Effector memory CD4-positive, alpha-beta T cell (primary cell): ENCODE data around the gene KIF1C.

Experiments
- DNase-seq, 3 donors: peaks; one replicate each; pipeline ENCODE4 v3.0.0-alpha.2; 2020
- H3K27ac ChIP-seq: 2 replicates; pipeline ENCODE4 v1.7.0; 2013; ENCODE audit warnings: mild to moderate bottlenecking, low read length, moderate library complexity; ENCODE audit not compliant: insufficient read depth, poor library complexity, severe bottlenecking
- H3K27me3 ChIP-seq: replicated peaks from 2 replicates; pipeline ENCODE4 v1.7.0; 2013; ENCODE audit warnings: mild to moderate bottlenecking, low read length; ENCODE audit not compliant: insufficient read depth, control insufficient read depth, poor library complexity, severe bottlenecking
- H3K36me3 ChIP-seq: 2 replicates; pipeline ENCODE4 v1.7.0; 2013; ENCODE audit warnings: mild to moderate bottlenecking, low read length, moderate library complexity; ENCODE audit not compliant: control insufficient read depth, insufficient read depth
- H3K4me1 ChIP-seq: 2 replicates; pipeline ENCODE4 v1.7.0; 2013; ENCODE audit warnings: low read length, mild to moderate bottlenecking; ENCODE audit not compliant: control insufficient read depth, insufficient read depth, poor library complexity, severe bottlenecking
- H3K4me3 ChIP-seq: 2 replicates; pipeline ENCODE4 v1.7.0; 2013; ENCODE audit warnings: low read length, low read depth, mild to moderate bottlenecking; ENCODE audit not compliant: insufficient read depth, poor library complexity, severe bottlenecking
- H3K9me3 ChIP-seq: 2 replicates; pipeline ENCODE4 v1.7.0; 2013; ENCODE audit warnings: mild to moderate bottlenecking, low read length, moderate library complexity; ENCODE audit not compliant: control insufficient read depth

The KIF1C gene

GRCh38 chr17:4980644-4981216, 17.0 kb upstream of the KIF1C start:
- H3K27me3 ChIP-seq: no peaks in the 10 kb centered on the region
- H3K4me3 ChIP-seq: no peak overlapping the region
- H3K27ac ChIP-seq: no peak overlapping the region
- peaks cover 49% of the 10 kb centered on the region for H3K36me3 ChIP-seq
- no peaks in the 10 kb centered on the region for H3K9me3 ChIP-seq
- H3K4me1 ChIP-seq: peaks cover under 1% of the 10 kb centered on the region
- peak in 1 of 3 donors; percentile 24 for DNase-seq

- DNase-seq: no peak
- Histone ChIP-seq H3K36me3 (peaks cover 38% of the 10 kb centered on the region), H3K4me3 (no peak overlapping the region), H3K9me3 (no peaks in the 10 kb centered on the region), H3K27me3 (no peaks in the 10 kb centered on the region), H3K27ac (no peak overlapping the region), H3K4me1 (peaks cover 14% of the 10 kb centered on the region)
Measured at GRCh38 chr17:4982305-4982704, 15.4 kb upstream of the KIF1C start.

GRCh38 chr17:4986403-4986802, 11.3 kb upstream of the KIF1C start:
- no peaks in the 10 kb centered on the region for H3K9me3 ChIP-seq
- peak in 1 of 3 donors; percentile 47 for DNase-seq
- peaks cover 24% of the 10 kb centered on the region for H3K4me1 ChIP-seq
- H3K27ac ChIP-seq: peak overlapping the region; percentile 94
- no peaks in the 10 kb centered on the region for H3K27me3 ChIP-seq
- peaks cover 14% of the 10 kb centered on the region for H3K36me3 ChIP-seq
- peak overlapping the region; percentile 100 for H3K4me3 ChIP-seq

GRCh38 chr17:4986951-4987766, 10.6 kb upstream of the KIF1C start, which contains the start of gene CAMTA2:
TSS of gene CAMTA2 (minus strand) at chr17:4987675. CDS start at chr17:4986222, 1,453 bp downstream.
- Histone ChIP-seq H3K36me3 (peaks cover 8% of the 10 kb centered on the region), H3K9me3 (no peaks in the 10 kb centered on the region), H3K4me1 (peaks cover 24% of the 10 kb centered on the region), H3K27me3 (no peaks in the 10 kb centered on the region), H3K27ac (peak within 1 kb of the TSS; percentile 94), H3K4me3 (peak within 1 kb of the TSS; percentile 100)
- peak; percentile 78 to 83 (median 81) for DNase-seq

- Histone ChIP-seq H3K4me1 (peaks cover 24% of the 10 kb centered on the region), H3K27me3 (no peaks in the 10 kb centered on the region), H3K4me3 (peak overlapping the region; percentile 100), H3K9me3 (no peaks in the 10 kb centered on the region), H3K27ac (peak overlapping the region; percentile 94), H3K36me3 (no peaks in the 10 kb centered on the region)
- DNase-seq: no peak
Measured at GRCh38 chr17:4987767-4988567, 9.8 kb upstream of the KIF1C start.

- DNase-seq: no peak
- Histone ChIP-seq H3K27ac (no peak overlapping the region), H3K4me1 (peaks cover 16% of the 10 kb centered on the region), H3K4me3 (no peak overlapping the region), H3K27me3 (no peaks in the 10 kb centered on the region), H3K36me3 (no peaks in the 10 kb centered on the region), H3K9me3 (no peaks in the 10 kb centered on the region)
Measured at GRCh38 chr17:4994081-4994595, 3.6 kb upstream of the KIF1C start.

GRCh38 chr17:4998027-4998731, 429 bp downstream of the KIF1C start:
- Histone ChIP-seq H3K36me3 (peaks cover 15% of the 10 kb centered on the region), H3K27ac (peak overlapping the region; percentile 66), H3K9me3 (no peaks in the 10 kb centered on the region), H3K27me3 (no peaks in the 10 kb centered on the region), H3K4me3 (peak overlapping the region; percentile 80), H3K4me1 (peaks cover 20% of the 10 kb centered on the region)
- DNase-seq: peak in 1 of 3 donors; percentile 11

- DNase-seq: no peak
- H3K36me3 ChIP-seq: peaks cover 22% of the 10 kb centered on the region
- no peaks in the 10 kb centered on the region for H3K9me3 ChIP-seq
- peaks cover 20% of the 10 kb centered on the region for H3K4me1 ChIP-seq
- H3K27me3 ChIP-seq: no peaks in the 10 kb centered on the region
- peak overlapping the region; percentile 80 for H3K4me3 ChIP-seq
- H3K27ac ChIP-seq: peak overlapping the region; percentile 66
Measured at GRCh38 chr17:4998732-4999429, 1.1 kb downstream of the KIF1C start.
